PFSK-1 (cell line): ENCODE data around the gene DNAAF5.

Source experiments
- FOXP2 ChIP-seq: optimal IDR thresholded peaks from 2 replicates; pipeline ENCODE3; 2011; ENCODE audit warnings: borderline replicate concordance, control low read depth, inconsistent platforms; ENCODE audit not compliant: insufficient read depth; ENCODE audit errors: extremely low read length, extremely low read depth
- POLR2AphosphoS5 ChIP-seq: IDR thresholded peaks from 2 replicates; pipeline ENCODE4 v1.6.1; 2012; ENCODE audit warnings: low read depth, mild to moderate bottlenecking, control low read depth, low read length, moderate library complexity
- REST ChIP-seq, 2 experiments: IDR thresholded peaks; 2 replicates each; pipeline versions ENCODE4 v1.6.1 to v1.8.0; 2011 to 2012; ENCODE audit warnings: low read depth in 2 of 2, low read length in 2 of 2, control low read depth in 1 of 2, inconsistent platforms in 1 of 2, mild to moderate bottlenecking in 1 of 2, moderate library complexity in 1 of 2; ENCODE audit not compliant: insufficient read depth in 1 of 2
- SIN3A ChIP-seq: IDR thresholded peaks from 2 replicates; pipeline ENCODE4 v1.6.1; 2012; ENCODE audit warnings: mild to moderate bottlenecking, low read length, moderate library complexity, borderline replicate concordance; ENCODE audit not compliant: insufficient read depth
- TAF1 ChIP-seq: IDR thresholded peaks from 2 replicates; pipeline ENCODE4 v1.6.1; 2012; ENCODE audit warnings: low read length, control low read depth, borderline replicate concordance; ENCODE audit not compliant: insufficient read depth

The DNAAF5 gene

GRCh38 chr7:706721-707120 is 19.8 kb upstream of the DNAAF5 start:
- TF ChIP-seq POLR2AphosphoS5 (no peak), REST (IDR thresholded peaks at IDR 0.05; ENCODE audit: insufficient read depth in 1 of 2, low read depth in 2 of 2, low read length in 2 of 2) (no peak), FOXP2 (no peak), TAF1 (no peak), SIN3A (no peak)

- TF ChIP-seq SIN3A (no peak), REST (IDR thresholded peaks at IDR 0.05; ENCODE audit: insufficient read depth in 1 of 2, low read depth in 2 of 2, low read length in 2 of 2) (no peak), FOXP2 (no peak), POLR2AphosphoS5 (no peak), TAF1 (no peak)
Observed at GRCh38 chr7:707296-708000, 19.1 kb upstream of the DNAAF5 start.

- TF ChIP-seq FOXP2: no peak
- no peak for TF ChIP-seq TAF1
- no peak for TF ChIP-seq SIN3A
- no peak for TF ChIP-seq REST (IDR thresholded peaks at IDR 0.05; ENCODE audit: insufficient read depth in 1 of 2, low read depth in 2 of 2, low read length in 2 of 2)
- no peak for TF ChIP-seq POLR2AphosphoS5
Observed at GRCh38 chr7:710161-710560, 16.3 kb upstream of the DNAAF5 start.

- no peak for TF ChIP-seq SIN3A
- TF ChIP-seq POLR2AphosphoS5: no peak
- no peak for TF ChIP-seq FOXP2
- TF ChIP-seq TAF1: no peak
- no peak for TF ChIP-seq REST (IDR thresholded peaks at IDR 0.05; ENCODE audit: insufficient read depth in 1 of 2, low read depth in 2 of 2, low read length in 2 of 2)
Observed at GRCh38 chr7:711093-711921, 15.2 kb upstream of the DNAAF5 start.
